SK-N-SH treated with all-trans-retinoic acid at 6 μM for 48 hours (cell line): Measurements from ENCODE around the gene CARD10.

Experiments
- ARNTL ChIP-seq: fragments of 450-650 bp; formaldehyde crosslinking; IDR thresholded peaks from 2 replicates; pipeline ENCODE4 v1.5.0; 2020; ENCODE audit warnings: low read depth, mild to moderate bottlenecking, moderate library complexity, borderline replicate concordance
- ISL1 ChIP-seq: fragments of 250-450 bp; sonication (Bioruptor Pico); IDR thresholded peaks from 2 replicates; pipeline ENCODE4 v2.1.2; 2022; ENCODE audit warnings: mild to moderate bottlenecking, moderate library complexity
- SNAI2 ChIP-seq: fragments of 250-450 bp; sonication (Bioruptor Pico); IDR thresholded peaks from 2 replicates; pipeline ENCODE4 v1.5.0; 2020; ENCODE audit warnings: mild to moderate bottlenecking, moderate library complexity
- TOX ChIP-seq: fragments of 250-450 bp; sonication (Bioruptor Pico); IDR thresholded peaks from 2 replicates; pipeline ENCODE4 v1.8.0; 2021; ENCODE audit warnings: mild to moderate bottlenecking, moderate library complexity, borderline replicate concordance
- ZFP30 ChIP-seq: fragments of 450-650 bp; formaldehyde crosslinking; IDR thresholded peaks from 2 replicates; pipeline ENCODE4 v1.5.0; 2022; ENCODE audit warnings: mild to moderate bottlenecking, moderate library complexity
- ZNF8 ChIP-seq: fragments of 450-650 bp; formaldehyde crosslinking; IDR thresholded peaks from 2 replicates; pipeline ENCODE4 v1.5.0; 2020; ENCODE audit warnings: mild to moderate bottlenecking, moderate library complexity
- TF ChIP-seq, protein P1 (sequence below): fragments of 250-450 bp; sonication (Bioruptor Pico); IDR thresholded peaks from 2 replicates; pipeline ENCODE4 v1.5.1; 2021; ENCODE audit warnings: mild to moderate bottlenecking, moderate library complexity

GRCh38 chr22:37546437-37547250 lies 27.4 kb upstream of the CARD10 start:
- no peak for TF ChIP-seq TOX (CRISPR knock-in tag)
- no peak for TF ChIP-seq ISL1
- no peak for TF ChIP-seq ZFP30 (CRISPR knock-in tag)
- no peak for TF ChIP-seq ARNTL (CRISPR knock-in tag)
- TF ChIP-seq ZNF8 (CRISPR knock-in tag), result no peak
- TF ChIP-seq, protein P1, sequence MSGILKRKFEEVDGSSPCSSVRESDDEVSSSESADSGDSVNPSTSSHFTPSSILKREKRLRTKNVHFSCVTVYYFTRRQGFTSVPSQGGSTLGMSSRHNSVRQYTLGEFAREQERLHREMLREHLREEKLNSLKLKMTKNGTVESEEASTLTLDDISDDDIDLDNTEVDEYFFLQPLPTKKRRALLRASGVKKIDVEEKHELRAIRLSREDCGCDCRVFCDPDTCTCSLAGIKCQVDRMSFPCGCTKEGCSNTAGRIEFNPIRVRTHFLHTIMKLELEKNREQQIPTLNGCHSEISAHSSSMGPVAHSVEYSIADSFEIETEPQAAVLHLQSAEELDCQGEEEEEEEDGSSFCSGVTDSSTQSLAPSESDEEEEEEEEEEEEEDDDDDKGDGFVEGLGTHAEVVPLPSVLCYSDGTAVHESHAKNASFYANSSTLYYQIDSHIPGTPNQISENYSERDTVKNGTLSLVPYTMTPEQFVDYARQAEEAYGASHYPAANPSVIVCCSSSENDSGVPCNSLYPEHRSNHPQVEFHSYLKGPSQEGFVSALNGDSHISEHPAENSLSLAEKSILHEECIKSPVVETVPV (CRISPR knock-in tag), result no peak
- TF ChIP-seq SNAI2 (CRISPR knock-in tag), result no peak
